Fibroblast of the conjunctiva (primary cell): ENCODE data around the gene NEUROD2.

Source experiments
- DNase-seq: peaks from one replicate; pipeline ENCODE4 v3.0.0-alpha.2; 2010; ENCODE audit warnings: low read depth

The NEUROD2 gene

GRCh38 chr17:39607851-39608130 is at the start of gene NEUROD2:
TSS of gene NEUROD2 (minus strand) at chr17:39607920. CDS start at chr17:39606599, 1,321 bp downstream.
- no peak for DNase-seq

GRCh38 chr17:39655105-39655504 is 47.4 kb upstream of the NEUROD2 start:
- DNase-seq: no peak

GRCh38 chr17:39653662-39654331 is 46.1 kb upstream of the NEUROD2 start:
- DNase-seq: peak; percentile 13

- no peak for DNase-seq
Measured at GRCh38 chr17:39653316-39653661, 45.6 kb upstream of the NEUROD2 start.

- no peak for DNase-seq
Measured at GRCh38 chr17:39652587-39653315, 45.0 kb upstream of the NEUROD2 start.

- DNase-seq: no peak
Measured at GRCh38 chr17:39651923-39652586, 44.3 kb upstream of the NEUROD2 start.

- DNase-seq: no peak
Measured at GRCh38 chr17:39650121-39650579, 42.4 kb upstream of the NEUROD2 start.

GRCh38 chr17:39648616-39649366 is 41.1 kb upstream of the NEUROD2 start:
- DNase-seq: no peak

GRCh38 chr17:39647256-39647655 is 39.5 kb upstream of the NEUROD2 start:
- no peak for DNase-seq

GRCh38 chr17:39643271-39643670 is 35.6 kb upstream of the NEUROD2 start:
- no peak for DNase-seq

- no peak for DNase-seq
Measured at GRCh38 chr17:39642291-39643074, 34.8 kb upstream of the NEUROD2 start.

- DNase-seq: no peak
Measured at GRCh38 chr17:39641883-39642282, 34.2 kb upstream of the NEUROD2 start.

GRCh38 chr17:39641097-39641496 is 33.4 kb upstream of the NEUROD2 start:
- DNase-seq: no peak

GRCh38 chr17:39640591-39641031 is 32.9 kb upstream of the NEUROD2 start:
- DNase-seq: no peak

GRCh38 chr17:39639566-39640458 is 32.1 kb upstream of the NEUROD2 start:
- DNase-seq: no peak

- DNase-seq: no peak
Measured at GRCh38 chr17:39639043-39639442, 31.3 kb upstream of the NEUROD2 start.

GRCh38 chr17:39638317-39638716 is 30.6 kb upstream of the NEUROD2 start:
- no peak for DNase-seq

- peak; percentile 70 for DNase-seq
Measured at GRCh38 chr17:39636927-39637736, 29.4 kb upstream of the NEUROD2 start, which contains the start of gene STARD3. TSS of gene STARD3 (plus strand) at chr17:39637144. CDS start at chr17:39653532, 16,388 bp downstream.

- DNase-seq: no peak
Measured at GRCh38 chr17:39636587-39636926, 28.8 kb upstream of the NEUROD2 start.
